HG02885 (cell line): Measurements from ENCODE around the gene CBFA2T3.

Experiments
- ATAC-seq: cut with Tn5 transposase; IDR thresholded peaks from one replicate; pipeline ENCODE4 v1.9.1; 2021; ENCODE audit warnings: mild to moderate bottlenecking; ENCODE audit not compliant: unreplicated experiment, poor library complexity

Gene CBFA2T3

DNA sequence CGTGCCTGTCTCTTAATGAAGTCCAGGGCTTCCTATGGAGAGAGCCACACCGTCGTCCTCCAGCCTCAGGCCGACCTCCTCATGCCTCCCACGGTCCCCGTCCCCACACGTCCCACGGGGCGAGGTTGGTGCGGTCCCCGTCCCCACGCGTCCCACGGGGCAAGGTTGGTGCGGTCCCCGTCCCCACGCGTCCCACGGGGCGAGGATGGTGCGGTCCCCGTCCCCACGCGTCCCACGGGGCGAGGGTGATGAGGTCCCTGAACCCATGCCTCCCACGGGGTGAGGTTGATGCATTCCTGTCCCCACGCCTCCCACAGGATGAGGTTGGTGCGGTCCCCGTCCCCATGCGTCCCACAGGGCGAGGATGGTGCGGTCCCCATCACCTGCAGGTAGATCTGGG is 141.2 kb downstream of the CBFA2T3 start:
- ATAC-seq = no peak

- no peak for ATAC-seq
Observed at GRCh38 chr16:88835383-88835782, 141.6 kb downstream of the CBFA2T3 start.

GRCh38 chr16:88834670-88835069 is 142.3 kb downstream of the CBFA2T3 start:
- ATAC-seq = no peak

DNA sequence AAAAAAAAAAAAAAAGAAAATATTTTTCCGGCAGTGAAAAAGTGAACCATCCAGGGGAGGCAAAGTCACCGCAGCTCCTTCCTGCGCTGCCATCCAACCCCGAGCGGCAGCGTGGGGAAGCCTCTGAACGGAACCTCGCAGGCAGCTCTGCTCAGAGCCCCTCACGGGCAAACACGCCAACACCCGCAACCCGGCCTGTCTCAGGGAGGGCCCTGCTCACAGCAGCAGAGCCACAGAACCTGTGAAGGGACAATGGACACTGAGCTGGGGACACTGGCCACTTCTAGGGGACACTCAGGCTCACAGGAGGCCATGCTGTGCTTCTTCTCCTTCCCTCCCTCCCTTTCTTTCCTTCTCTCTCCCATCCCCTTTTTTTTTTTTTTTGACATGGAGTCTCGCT is 143.9 kb downstream of the CBFA2T3 start:
- no peak for ATAC-seq

GRCh38 chr16:88831838-88832237 is 145.2 kb downstream of the CBFA2T3 start:
- ATAC-seq = no peak

DNA sequence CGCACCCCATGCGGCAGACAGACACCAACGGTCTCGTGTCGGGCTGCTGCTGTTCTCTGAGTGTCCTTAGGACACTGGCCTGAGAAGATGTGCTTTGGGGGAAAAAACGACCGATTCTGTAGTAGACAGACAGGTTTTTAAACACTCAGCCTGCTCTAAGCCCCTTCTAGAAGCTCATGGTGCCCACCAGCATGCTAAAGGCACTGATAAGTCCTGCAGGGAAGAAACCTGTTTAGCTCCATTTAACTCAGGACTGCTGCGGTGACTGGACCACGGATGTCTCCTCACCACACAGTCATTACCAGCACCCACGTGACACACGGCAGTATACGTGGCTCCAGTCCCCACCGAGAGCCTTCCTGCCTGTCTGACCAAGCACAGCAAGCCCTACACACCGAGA is 146.2 kb downstream of the CBFA2T3 start:
- no peak for ATAC-seq

GRCh38 chr16:88830258-88830657 is 146.7 kb downstream of the CBFA2T3 start:
- no peak for ATAC-seq

- no peak for ATAC-seq
Observed at GRCh38 chr16:88828711-88829110, 148.3 kb downstream of the CBFA2T3 start.

- ATAC-seq = no peak
Observed at GRCh38 chr16:88827727-88828126, 149.3 kb downstream of the CBFA2T3 start.

DNA sequence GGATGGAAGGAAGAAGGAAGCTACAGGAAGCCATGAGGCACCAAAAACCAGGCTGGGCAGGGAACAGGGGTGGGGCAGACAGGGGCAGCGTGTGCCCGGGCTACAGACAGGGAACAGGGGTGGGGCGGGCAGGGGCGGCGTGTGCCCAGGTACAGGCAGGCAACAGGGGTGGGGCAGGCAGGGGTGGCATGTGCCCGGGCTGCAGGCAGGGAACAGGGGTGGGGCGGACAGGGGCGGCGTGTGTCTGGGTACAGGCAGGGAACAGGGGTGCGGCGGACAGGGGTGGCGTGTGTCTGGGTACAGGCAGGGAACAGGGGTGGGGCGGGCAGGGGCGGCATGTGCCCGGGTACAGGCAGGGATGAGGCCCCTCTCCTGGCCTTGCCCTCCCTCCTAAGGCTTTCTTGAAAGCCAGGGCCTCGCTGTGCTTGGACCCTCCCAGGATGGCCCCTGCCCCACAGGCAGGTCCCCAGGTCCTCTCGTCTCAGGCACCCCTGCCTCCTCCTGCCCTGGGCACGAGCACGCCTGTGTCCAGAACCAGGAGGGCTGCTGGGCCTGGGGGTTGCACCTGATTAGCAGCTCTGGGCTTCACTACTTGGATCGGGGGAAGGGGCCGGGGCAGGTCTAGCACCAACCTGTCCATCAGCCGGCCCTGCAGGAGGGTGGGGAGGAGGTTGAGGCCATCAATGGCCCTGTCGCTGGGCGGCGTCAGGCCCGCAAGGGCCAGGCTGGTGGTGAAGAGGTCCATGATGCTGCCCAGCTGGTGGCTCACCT is 150.8 kb downstream of the CBFA2T3 start:
- no peak for ATAC-seq

GRCh38 chr16:88825146-88825545 is 151.9 kb downstream of the CBFA2T3 start:
- ATAC-seq = no peak
